NB4 (cell line): Measurements from ENCODE around the gene CDC42EP5.

ENCODE experiments used
- DNase-seq: peaks from one replicate; pipeline ENCODE4 v3.0.0; 2010; ENCODE audit warnings: low read depth
- H3K4me3 ChIP-seq: one replicate; pipeline ENCODE4 v1.5.1; 2011; ENCODE audit warnings: mild to moderate bottlenecking, low read depth, low read length, moderate library complexity
- CTCF ChIP-seq: IDR thresholded peaks from one replicate; pipeline ENCODE4 v1.5.1; 2012; ENCODE audit warnings: low read depth, low read length
- MAX ChIP-seq: IDR thresholded peaks from 2 replicates; pipeline ENCODE4 v1.6.1; 2011; ENCODE audit warnings: low read depth, low read length
- MYC ChIP-seq: IDR thresholded peaks from 2 replicates; pipeline ENCODE4 v1.6.1; 2011; ENCODE audit warnings: low read depth, low read length
- POLR2A ChIP-seq: IDR thresholded peaks from 2 replicates; pipeline ENCODE4 v1.6.1; 2011; ENCODE audit warnings: mild to moderate bottlenecking; ENCODE audit not compliant: insufficient read length; ENCODE audit errors: extremely low read depth

Gene CDC42EP5

GRCh38 chr19:54482889-54483288 lies 9.8 kb upstream of the CDC42EP5 start:
- DNase-seq, result peak; percentile 45
- TF ChIP-seq MYC, result no peak
- no peak for TF ChIP-seq POLR2A
- TF ChIP-seq MAX, result no peak
- no peak for TF ChIP-seq CTCF
- no peak overlapping the region for H3K4me3 ChIP-seq

- no peak overlapping the region for H3K4me3 ChIP-seq
- peak; percentile 53 for DNase-seq
- no peak for TF ChIP-seq POLR2A
- TF ChIP-seq CTCF, result peak; percentile 46
These were observed 8.3 kb upstream of the CDC42EP5 start for GRCh38 chr19:54481326-54481930.

- H3K4me3 ChIP-seq, result no peak overlapping the region
- DNase-seq, result peak; percentile 43
- TF ChIP-seq MYC, result no peak
- no peak for TF ChIP-seq CTCF
- TF ChIP-seq POLR2A, result no peak
- TF ChIP-seq MAX, result no peak
These were observed 7.0 kb upstream of the CDC42EP5 start for GRCh38 chr19:54480051-54480450.

GRCh38 chr19:54478677-54479266 lies 5.7 kb upstream of the CDC42EP5 start:
- DNase-seq, result peak; percentile 53

GRCh38 chr19:54477650-54478049 lies 4.6 kb upstream of the CDC42EP5 start:
- no peak for DNase-seq
- TF ChIP-seq POLR2A (no peak), MYC (no peak), MAX (no peak), CTCF (no peak)
- H3K4me3 ChIP-seq, result no peak overlapping the region

More at GRCh38 chr19:54478677-54479266, 5.7 kb upstream of the CDC42EP5 start:
- TF ChIP-seq MYC (no peak), POLR2A (no peak), CTCF (peak; percentile 46), MAX (no peak)
- no peak overlapping the region for H3K4me3 ChIP-seq

- no peak for DNase-seq
- H3K4me3 ChIP-seq, result no peak overlapping the region
- TF ChIP-seq MAX, result no peak
- TF ChIP-seq MYC, result no peak
- no peak for TF ChIP-seq CTCF
- no peak for TF ChIP-seq POLR2A
These were observed 2.6 kb upstream of the CDC42EP5 start for GRCh38 chr19:54475706-54476105.
